GM19023 (cell line): ENCODE measurements around the gene CRTC1.
"Not testable (repeated sequence)": the region's sequence is repeated elsewhere in the genome, so short reads cannot be mapped to it uniquely, and the experiment has no call there.

ENCODE experiments used
- ATAC-seq: cut with Tn5 transposase; IDR thresholded peaks from one replicate; pipeline ENCODE4 v1.9.1; 2021; ENCODE audit warnings: mild to moderate bottlenecking, moderate library complexity; ENCODE audit not compliant: unreplicated experiment

Gene CRTC1

GRCh38 chr19:18668744-18669523 is 14.5 kb upstream of the CRTC1 start:
- ATAC-seq = no peak

- no peak for ATAC-seq
Measured at GRCh38 chr19:18669524-18669817, 14.0 kb upstream of the CRTC1 start.

- no peak for ATAC-seq
Measured at GRCh38 chr19:18669883-18670282, 13.6 kb upstream of the CRTC1 start.

- ATAC-seq = no peak
Measured at GRCh38 chr19:18670312-18670711, 13.2 kb upstream of the CRTC1 start.

GRCh38 chr19:18671303-18672043 is 12.0 kb upstream of the CRTC1 start:
- no peak for ATAC-seq

- ATAC-seq = no peak
Measured at GRCh38 chr19:18672044-18672451, 11.4 kb upstream of the CRTC1 start.

GRCh38 chr19:18672606-18673337 is 10.7 kb upstream of the CRTC1 start:
- ATAC-seq = no peak

GRCh38 chr19:18674616-18675015 is 8.9 kb upstream of the CRTC1 start:
- no peak for ATAC-seq

GRCh38 chr19:18675779-18676178 is 7.7 kb upstream of the CRTC1 start:
- ATAC-seq = no peak

GRCh38 chr19:18676692-18677091 is 6.8 kb upstream of the CRTC1 start:
- no peak for ATAC-seq

- ATAC-seq = no peak
Measured at GRCh38 chr19:18677156-18677555, 6.3 kb upstream of the CRTC1 start.

GRCh38 chr19:18680148-18680547 is 3.3 kb upstream of the CRTC1 start:
- ATAC-seq = not testable (repeated sequence)

GRCh38 chr19:18682807-18683108 is 722 bp upstream of the CRTC1 start:
- no peak for ATAC-seq

GRCh38 chr19:18683958-18684641 is 620 bp downstream of the CRTC1 start:
- ATAC-seq = peak; percentile 1

- no peak for ATAC-seq
Measured at GRCh38 chr19:18684642-18684993, 1.1 kb downstream of the CRTC1 start.

GRCh38 chr19:18685597-18686190 is 2.2 kb downstream of the CRTC1 start:
- no peak for ATAC-seq

GRCh38 chr19:18687740-18688465 is 4.4 kb downstream of the CRTC1 start:
- ATAC-seq = no peak

GRCh38 chr19:18696023-18696422 is 12.5 kb downstream of the CRTC1 start:
- ATAC-seq = no peak

- no peak for ATAC-seq
Measured at GRCh38 chr19:18697680-18698079, 14.2 kb downstream of the CRTC1 start.

- no peak for ATAC-seq
Measured at GRCh38 chr19:18698321-18699167, 15.1 kb downstream of the CRTC1 start.
